Measurements from ENCODE around the gene UBE3B.

DNA sequence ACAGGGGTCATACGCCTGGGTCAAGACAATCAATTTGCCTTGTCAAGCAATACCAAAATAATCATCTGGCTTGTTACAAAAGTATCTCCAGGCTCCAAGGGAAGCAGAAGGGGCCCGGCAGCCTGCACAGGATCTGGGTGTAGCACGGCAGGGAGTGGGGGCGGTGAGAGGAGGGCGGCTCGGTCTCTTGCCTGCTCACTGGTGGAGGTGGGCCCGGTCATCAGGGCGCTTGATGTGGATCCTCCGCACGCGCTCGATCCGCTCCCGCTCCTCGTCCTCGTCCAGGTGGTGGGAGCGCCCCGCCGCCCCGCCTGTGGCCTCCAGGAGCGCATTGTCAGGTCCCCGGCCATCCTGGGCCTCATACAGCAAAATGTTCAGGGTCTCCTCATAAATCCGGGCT is 26.0 kb upstream of the UBE3B start:
- TF ChIP-seq, protein P1, sequence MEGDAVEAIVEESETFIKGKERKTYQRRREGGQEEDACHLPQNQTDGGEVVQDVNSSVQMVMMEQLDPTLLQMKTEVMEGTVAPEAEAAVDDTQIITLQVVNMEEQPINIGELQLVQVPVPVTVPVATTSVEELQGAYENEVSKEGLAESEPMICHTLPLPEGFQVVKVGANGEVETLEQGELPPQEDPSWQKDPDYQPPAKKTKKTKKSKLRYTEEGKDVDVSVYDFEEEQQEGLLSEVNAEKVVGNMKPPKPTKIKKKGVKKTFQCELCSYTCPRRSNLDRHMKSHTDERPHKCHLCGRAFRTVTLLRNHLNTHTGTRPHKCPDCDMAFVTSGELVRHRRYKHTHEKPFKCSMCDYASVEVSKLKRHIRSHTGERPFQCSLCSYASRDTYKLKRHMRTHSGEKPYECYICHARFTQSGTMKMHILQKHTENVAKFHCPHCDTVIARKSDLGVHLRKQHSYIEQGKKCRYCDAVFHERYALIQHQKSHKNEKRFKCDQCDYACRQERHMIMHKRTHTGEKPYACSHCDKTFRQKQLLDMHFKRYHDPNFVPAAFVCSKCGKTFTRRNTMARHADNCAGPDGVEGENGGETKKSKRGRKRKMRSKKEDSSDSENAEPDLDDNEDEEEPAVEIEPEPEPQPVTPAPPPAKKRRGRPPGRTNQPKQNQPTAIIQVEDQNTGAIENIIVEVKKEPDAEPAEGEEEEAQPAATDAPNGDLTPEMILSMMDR (IDR thresholded peaks at IDR 0.05), result no peak
- TF ChIP-seq EZH2 (IDR thresholded peaks at IDR 0.05; ENCODE audit: borderline replicate concordance, insufficient read depth, low read depth, low read length, poor library complexity, severe bottlenecking), result no peak

Measured in B cell (primary cell).